SU-DHL-6 (cell line): Measurements from ENCODE around the gene UNC13C.

Source experiments
- H2AFZ ChIP-seq: fragments of 200-600 bp; sonication (generic); 2 replicates; pipeline ENCODE4 v1.6.1; 2014; ENCODE audit warnings: low read depth, mild to moderate bottlenecking, moderate library complexity, mixed read lengths, antibody characterized with exemption, low read length; ENCODE audit not compliant: severe bottlenecking
- H3F3A ChIP-seq: fragments of 200-600 bp; shearing (Covaris generic); 2 replicates; pipeline ENCODE4 v1.6.0; 2016; ENCODE audit warnings: antibody characterized with exemption, mild to moderate bottlenecking; ENCODE audit not compliant: insufficient read depth
- H3K27ac ChIP-seq: fragments of 200-600 bp; sonication (generic); 2 replicates; pipeline ENCODE4 v1.5.1; 2016; ENCODE audit warnings: low read depth, mild to moderate bottlenecking, low read length, moderate library complexity, mixed read lengths
- H3K27me3 ChIP-seq: fragments of 200-600 bp; sonication (generic), shearing (Covaris generic); 2 replicates; pipeline ENCODE4 v1.6.0; 2014; ENCODE audit warnings: mild to moderate bottlenecking, low read length
- H3K36me3 ChIP-seq: fragments of 200-600 bp; sonication (generic); 2 replicates; pipeline ENCODE4 v1.6.1; 2014; ENCODE audit warnings: mild to moderate bottlenecking, low read length, mixed read lengths
- H3K4me2 ChIP-seq: fragments of 300-600, 200-600 bp; shearing (Covaris generic), sonication (generic); 2 replicates; pipeline ENCODE4 v1.6.0; 2014; ENCODE audit warnings: low read length, low read depth, mild to moderate bottlenecking; ENCODE audit not compliant: poor library complexity, severe bottlenecking
- H3K4me3 ChIP-seq: fragments of 200-600 bp; sonication (generic); 2 replicates; pipeline ENCODE4 v1.5.1; 2014; ENCODE audit warnings: antibody characterized with exemption, low read length, mild to moderate bottlenecking, mixed read lengths; ENCODE audit not compliant: insufficient read depth, poor library complexity, severe bottlenecking
- H3K79me2 ChIP-seq: fragments of 200-600 bp; sonication (generic); 2 replicates; pipeline ENCODE4 v1.6.1; 2014; ENCODE audit warnings: mild to moderate bottlenecking, low read length, moderate library complexity; ENCODE audit not compliant: insufficient read depth
- H3K9ac ChIP-seq: fragments of 200-600 bp; sonication (generic); 2 replicates; pipeline ENCODE4 v1.7.0; 2014; ENCODE audit warnings: mild to moderate bottlenecking, low read length
- H3K9me2 ChIP-seq: fragments of 200-600 bp; sonication (generic); replicated peaks from 2 replicates; pipeline ENCODE4 v1.6.1; 2014; ENCODE audit warnings: low read length; ENCODE audit not compliant: insufficient read depth
- H3K9me3 ChIP-seq: fragments of 200-600 bp; sonication (generic); 2 replicates; pipeline ENCODE4 v1.6.1; 2014; ENCODE audit warnings: low read length, mixed read lengths; ENCODE audit not compliant: insufficient read depth
- H4K20me1 ChIP-seq: fragments of 200-600 bp; sonication (generic); 2 replicates; pipeline ENCODE4 v1.6.1; 2014; ENCODE audit warnings: low read depth, mild to moderate bottlenecking, antibody characterized with exemption, low read length, moderate library complexity, mixed read lengths
- CTCF ChIP-seq: fragments of 200-600 bp; sonication (generic); IDR thresholded peaks from one replicate; pipeline ENCODE4 v1.5.1; 2017; ENCODE audit warnings: antibody characterized with exemption, mild to moderate bottlenecking, low read length, moderate library complexity; ENCODE audit not compliant: insufficient read depth, poor library complexity, severe bottlenecking
- EZH2phosphoT487 ChIP-seq: fragments of 200-600 bp; sonication (generic), shearing (Covaris generic); conservative IDR thresholded peaks from 2 replicates; pipeline ENCODE4 v1.6.1; 2018; ENCODE audit warnings: mild to moderate bottlenecking, antibody characterized with exemption, low read length, moderate library complexity, mixed read lengths

The UNC13C gene

GRCh38 chr15:54462511-54462913 lies 484.3 kb downstream of the UNC13C start:
- Histone ChIP-seq H3K9me3 (no peaks in the 10 kb centered on the region), H3K27ac (no peak overlapping the region), H3K36me3 (no peaks in the 10 kb centered on the region), H3F3A (no peaks in the 10 kb centered on the region), H3K9ac (no peak overlapping the region), H3K4me2 (no peak overlapping the region), H3K4me3 (no peak overlapping the region), H4K20me1 (no peaks in the 10 kb centered on the region), H3K9me2 (no peaks in the 10 kb centered on the region), H3K27me3 (no peaks in the 10 kb centered on the region), H2AFZ (no peak overlapping the region), H3K79me2 (no peaks in the 10 kb centered on the region)
- no peak for TF ChIP-seq CTCF
- TF ChIP-seq EZH2phosphoT487 = no peak

GRCh38 chr15:54481819-54482218 lies 503.6 kb downstream of the UNC13C start:
- Histone ChIP-seq H3K36me3 (no peaks in the 10 kb centered on the region), H2AFZ (no peak overlapping the region)
- TF ChIP-seq CTCF (no peak), EZH2phosphoT487 (no peak)

GRCh38 chr15:54482251-54482650 lies 504.0 kb downstream of the UNC13C start:
- H2AFZ ChIP-seq = no peak overlapping the region
- TF ChIP-seq EZH2phosphoT487 = no peak
- no peak for TF ChIP-seq CTCF
- no peak overlapping the region for H3K4me3 ChIP-seq
- H3K4me2 ChIP-seq = no peak overlapping the region
- no peak overlapping the region for H3K27ac ChIP-seq
- no peaks in the 10 kb centered on the region for H4K20me1 ChIP-seq
- H3K27me3 ChIP-seq = no peaks in the 10 kb centered on the region
- no peak overlapping the region for H3K9ac ChIP-seq
- H3K79me2 ChIP-seq = no peaks in the 10 kb centered on the region
- H3K9me2 ChIP-seq = no peaks in the 10 kb centered on the region; the same call in 1 of the 2 replicates
- no peaks in the 10 kb centered on the region for H3K36me3 ChIP-seq
- H3K9me3 ChIP-seq = no peaks in the 10 kb centered on the region
- H3F3A ChIP-seq = no peaks in the 10 kb centered on the region

More at GRCh38 chr15:54481819-54482218, 503.6 kb downstream of the UNC13C start:
- Histone ChIP-seq H3K9me2 (no peaks in the 10 kb centered on the region; the same call in 1 of the 2 replicates), H3F3A (no peaks in the 10 kb centered on the region), H3K27ac (no peak overlapping the region), H3K9me3 (no peaks in the 10 kb centered on the region), H3K27me3 (no peaks in the 10 kb centered on the region), H3K4me2 (no peak overlapping the region), H4K20me1 (no peaks in the 10 kb centered on the region), H3K79me2 (no peaks in the 10 kb centered on the region), H3K4me3 (no peak overlapping the region), H3K9ac (no peak overlapping the region)
